Parathyroid adenoma (tissue), 2 donors: ENCODE data around the gene CDH4.

Source experiments
- H2AFZ ChIP-seq: fragments of 300-600 bp; sonication (generic); one replicate; pipeline ENCODE4 v1.7.0; 2017; ENCODE audit warnings: antibody characterized with exemption, mild to moderate bottlenecking
- H3K27ac ChIP-seq: fragments of 300-600 bp; sonication (generic); one replicate; pipeline ENCODE4 v1.7.0; 2017
- H3K27me3 ChIP-seq: fragments of 300-600 bp; sonication (generic); one replicate; pipeline ENCODE4 v1.7.0; 2017; ENCODE audit warnings: low read length; ENCODE audit not compliant: control insufficient read depth, insufficient read depth
- H3K36me3 ChIP-seq: fragments of 300-600 bp; sonication (generic); one replicate; pipeline ENCODE4 v1.7.0; 2017; ENCODE audit warnings: low read length; ENCODE audit not compliant: control insufficient read depth, insufficient read depth
- H3K4me1 ChIP-seq: fragments of 300-600 bp; sonication (generic); one replicate; pipeline ENCODE4 v1.7.0; 2017; ENCODE audit warnings: control low read depth
- H3K4me2 ChIP-seq: fragments of 300-600 bp; sonication (generic); one replicate; pipeline ENCODE4 v1.7.0; 2017; ENCODE audit warnings: low read length
- H3K4me3 ChIP-seq: fragments of 300-600 bp; sonication (generic); one replicate; pipeline ENCODE4 v1.7.0; 2017; ENCODE audit warnings: low read depth, low read length
- H3K79me2 ChIP-seq: fragments of 300-600 bp; sonication (generic); one replicate; pipeline ENCODE4 v1.7.0; 2017; ENCODE audit warnings: control low read depth
- H3K9ac ChIP-seq: fragments of 300-600 bp; sonication (generic); one replicate; pipeline ENCODE4 v1.7.0; 2017; ENCODE audit warnings: mild to moderate bottlenecking
- H3K9me3 ChIP-seq: fragments of 300-600 bp; sonication (generic); one replicate; pipeline ENCODE4 v1.7.0; 2017; ENCODE audit warnings: low read length; ENCODE audit not compliant: control insufficient read depth
- TF ChIP-seq, protein P1 (sequence below): fragments of 300-600 bp; sonication (generic); IDR thresholded peaks from one replicate; pipeline ENCODE4 v1.7.0; 2017; ENCODE audit warnings: antibody characterized with exemption, mild to moderate bottlenecking
- donor health status: primary hyperparathyroidism.

The CDH4 gene

DNA sequence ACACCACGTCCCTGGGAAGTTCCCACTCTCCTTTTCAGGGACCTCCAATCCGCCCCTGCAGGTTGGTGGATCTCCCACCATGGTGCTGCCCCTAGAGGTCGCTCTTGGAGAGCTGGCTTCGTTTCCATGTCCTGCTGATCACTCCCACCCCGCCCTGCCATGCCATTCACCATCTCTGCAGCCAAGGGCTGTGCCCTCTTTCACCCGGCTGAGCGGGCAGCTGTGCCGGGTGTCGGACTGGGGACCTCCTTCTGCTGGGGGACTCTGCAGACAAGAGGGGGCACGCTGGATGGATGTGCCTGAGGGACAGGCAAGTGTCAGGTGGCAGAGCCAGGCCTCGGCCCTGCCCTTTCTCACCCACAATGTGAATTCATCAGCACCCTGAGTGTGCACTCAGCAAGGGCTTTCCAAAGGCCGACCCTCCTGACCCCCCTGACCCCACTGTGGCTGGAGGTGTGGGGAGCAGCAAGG is 347.0 kb downstream of the CDH4 start:
- Histone ChIP-seq H3K4me2 (no peak overlapping the region), H2AFZ (no peak overlapping the region), H3K9me3 (no peaks in the 10 kb centered on the region), H3K79me2 (no peaks in the 10 kb centered on the region), H3K36me3 (no peaks in the 10 kb centered on the region), H3K27ac (no peak overlapping the region), H3K27me3 (no peaks in the 10 kb centered on the region), H3K4me1 (no peaks in the 10 kb centered on the region), H3K4me3 (no peak overlapping the region), H3K9ac (no peak overlapping the region)
- TF ChIP-seq, protein P1, sequence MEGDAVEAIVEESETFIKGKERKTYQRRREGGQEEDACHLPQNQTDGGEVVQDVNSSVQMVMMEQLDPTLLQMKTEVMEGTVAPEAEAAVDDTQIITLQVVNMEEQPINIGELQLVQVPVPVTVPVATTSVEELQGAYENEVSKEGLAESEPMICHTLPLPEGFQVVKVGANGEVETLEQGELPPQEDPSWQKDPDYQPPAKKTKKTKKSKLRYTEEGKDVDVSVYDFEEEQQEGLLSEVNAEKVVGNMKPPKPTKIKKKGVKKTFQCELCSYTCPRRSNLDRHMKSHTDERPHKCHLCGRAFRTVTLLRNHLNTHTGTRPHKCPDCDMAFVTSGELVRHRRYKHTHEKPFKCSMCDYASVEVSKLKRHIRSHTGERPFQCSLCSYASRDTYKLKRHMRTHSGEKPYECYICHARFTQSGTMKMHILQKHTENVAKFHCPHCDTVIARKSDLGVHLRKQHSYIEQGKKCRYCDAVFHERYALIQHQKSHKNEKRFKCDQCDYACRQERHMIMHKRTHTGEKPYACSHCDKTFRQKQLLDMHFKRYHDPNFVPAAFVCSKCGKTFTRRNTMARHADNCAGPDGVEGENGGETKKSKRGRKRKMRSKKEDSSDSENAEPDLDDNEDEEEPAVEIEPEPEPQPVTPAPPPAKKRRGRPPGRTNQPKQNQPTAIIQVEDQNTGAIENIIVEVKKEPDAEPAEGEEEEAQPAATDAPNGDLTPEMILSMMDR = no peak

DNA sequence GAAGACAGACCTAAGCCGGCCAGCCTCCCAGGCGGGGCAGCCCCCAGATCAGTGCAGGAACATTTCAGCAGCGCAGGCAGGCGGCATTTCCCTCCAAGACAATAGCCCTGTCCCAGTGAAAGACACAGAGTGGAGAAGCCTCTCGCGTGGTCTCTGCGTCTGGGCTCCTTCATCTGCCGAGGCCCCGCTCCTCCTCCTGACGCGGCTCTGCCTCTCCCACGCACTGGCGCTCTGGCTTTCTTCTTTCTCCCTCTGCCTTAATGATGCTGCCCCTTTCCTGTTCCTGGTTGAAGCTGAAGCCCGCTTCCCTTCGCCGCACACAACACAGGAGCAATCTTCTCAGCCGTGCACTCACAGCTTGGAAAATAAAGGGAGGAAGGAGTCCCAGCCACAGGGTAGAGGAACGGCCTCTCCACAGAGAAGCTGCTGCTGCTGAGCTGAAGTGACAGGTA is 347.5 kb downstream of the CDH4 start:
- Histone ChIP-seq H3K9ac (no peak overlapping the region), H3K36me3 (no peaks in the 10 kb centered on the region), H3K4me1 (no peaks in the 10 kb centered on the region), H3K9me3 (no peaks in the 10 kb centered on the region), H3K79me2 (no peaks in the 10 kb centered on the region), H3K27me3 (no peaks in the 10 kb centered on the region), H3K4me2 (no peak overlapping the region), H3K27ac (no peak overlapping the region), H2AFZ (no peak overlapping the region), H3K4me3 (no peak overlapping the region)
- TF ChIP-seq, protein P1 = no peak

DNA sequence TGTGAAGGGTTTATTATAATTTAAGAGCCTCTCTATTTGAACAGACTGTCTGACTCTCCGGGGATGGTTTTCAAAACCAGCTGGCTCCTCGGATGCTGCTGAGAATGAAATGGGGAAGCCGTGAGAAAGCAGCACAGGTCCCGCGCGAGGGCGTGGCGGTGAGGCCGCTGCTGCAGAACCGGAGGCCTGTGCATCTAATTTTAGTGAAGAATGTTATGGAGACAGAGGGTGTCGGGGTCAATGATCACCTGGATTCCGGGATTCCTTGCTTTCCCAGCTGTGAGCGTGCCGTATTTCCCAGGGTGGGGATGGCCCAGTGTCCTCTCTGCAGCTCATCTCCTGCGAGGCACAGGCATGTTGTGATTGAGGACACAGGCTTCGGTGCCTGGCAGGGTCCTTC is 348.0 kb downstream of the CDH4 start:
- no peaks in the 10 kb centered on the region for H3K27me3 ChIP-seq
- H2AFZ ChIP-seq = no peak overlapping the region
- no peak overlapping the region for H3K27ac ChIP-seq
- H3K4me1 ChIP-seq = no peaks in the 10 kb centered on the region
- no peaks in the 10 kb centered on the region for H3K9me3 ChIP-seq
- TF ChIP-seq, protein P1 = no peak
- no peaks in the 10 kb centered on the region for H3K79me2 ChIP-seq
- H3K9ac ChIP-seq = no peak overlapping the region
- no peak overlapping the region for H3K4me2 ChIP-seq
- no peak overlapping the region for H3K4me3 ChIP-seq
- H3K36me3 ChIP-seq = no peaks in the 10 kb centered on the region

DNA sequence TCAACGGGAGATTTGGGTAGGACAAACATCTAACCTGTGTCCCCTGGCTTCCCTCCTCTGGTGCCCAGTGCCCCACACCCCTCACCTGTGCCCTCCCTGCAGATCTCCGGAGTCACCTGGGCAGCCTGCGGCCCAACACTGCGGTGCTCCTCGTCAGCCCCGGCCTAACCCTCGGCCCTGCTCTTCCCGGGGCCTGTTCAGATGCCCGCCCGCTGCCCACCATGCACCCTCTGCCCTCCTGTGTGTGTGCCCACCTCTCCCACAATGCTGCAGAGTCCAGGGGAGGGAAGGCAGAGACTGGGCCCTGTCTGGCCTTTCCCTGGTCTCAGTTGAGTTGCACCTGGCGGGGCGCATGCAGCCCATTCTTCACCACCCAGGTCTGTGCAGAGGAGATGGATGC is 349.3 kb downstream of the CDH4 start:
- H3K27ac ChIP-seq = no peak overlapping the region

DNA sequence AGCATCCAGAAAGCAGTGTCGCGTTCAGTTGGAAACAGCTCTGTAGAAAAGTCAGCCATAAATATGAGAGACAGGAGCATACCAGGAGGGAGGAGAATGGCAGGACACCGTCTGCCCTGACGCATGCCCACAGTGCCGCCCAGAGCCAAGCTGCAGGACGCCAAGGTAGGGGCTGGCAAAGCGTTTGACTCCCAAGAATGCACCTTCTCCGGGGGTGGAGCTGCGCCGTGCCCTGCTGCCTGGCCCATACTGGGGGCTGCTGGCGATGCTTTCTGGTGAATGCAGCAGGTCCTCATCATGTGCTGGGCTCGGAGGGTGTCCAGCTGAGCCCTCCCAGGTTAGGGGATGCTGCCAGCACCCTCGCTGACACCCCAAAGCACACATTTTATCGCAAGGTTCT is 349.8 kb downstream of the CDH4 start:
- H2AFZ ChIP-seq = no peak overlapping the region
- no peaks in the 10 kb centered on the region for H3K79me2 ChIP-seq
- H3K9me3 ChIP-seq = no peaks in the 10 kb centered on the region
- no peak overlapping the region for H3K4me2 ChIP-seq
- TF ChIP-seq, protein P1 = no peak
- no peaks in the 10 kb centered on the region for H3K4me1 ChIP-seq
- H3K4me3 ChIP-seq = no peak overlapping the region
- no peaks in the 10 kb centered on the region for H3K27me3 ChIP-seq
- H3K27ac ChIP-seq = no peak overlapping the region
- H3K9ac ChIP-seq = no peak overlapping the region
- H3K36me3 ChIP-seq = no peaks in the 10 kb centered on the region

More for the DNA sequence above, 349.3 kb downstream of the CDH4 start:
- Histone ChIP-seq H3K79me2 (no peaks in the 10 kb centered on the region), H2AFZ (no peak overlapping the region), H3K36me3 (no peaks in the 10 kb centered on the region), H3K9ac (no peak overlapping the region), H3K4me2 (no peak overlapping the region), H3K9me3 (no peaks in the 10 kb centered on the region), H3K27me3 (no peaks in the 10 kb centered on the region), H3K4me1 (no peaks in the 10 kb centered on the region), H3K4me3 (no peak overlapping the region)
- TF ChIP-seq, protein P1 = no peak
